Measurements from ENCODE around the gene SPATA20.

- TF ChIP-seq POLR2A (IDR thresholded peaks at IDR 0.05) (no peak), CTCF (IDR thresholded peaks at IDR 0.05) (no peak)
These were observed 29.2 kb upstream of the SPATA20 start for GRCh38 chr17:50517504-50518383.
